Right cardiac atrium (tissue), 5 donors: Measurements from ENCODE around the gene MBP. TPM values are rescaled to one million over a fixed set of nuclear protein-coding genes. Genes with fewer than 3 reads are reported as not detected.
A peak's percentile ranks its signal among the peaks of the same experiment; 100 is the strongest.

Experiments used
- ATAC-seq, 2 donors: fragments of 200-7000 bp; cut with Tn5 transposase; one replicate each; pipeline versions ENCODE4 v1.8.0 to v1.9.1; 2020; ENCODE audit warnings: moderate library complexity in 2 of 2, mild to moderate bottlenecking in 1 of 2
- DNase-seq, 3 donors: peaks; one replicate each; pipeline ENCODE4 v3.0.0-alpha.2; 2020
- H3K27ac ChIP-seq: one replicate; pipeline ENCODE4 v1.5.1; 2013; ENCODE audit warnings: mild to moderate bottlenecking, low read length, control low read depth, moderate library complexity
- H3K27me3 ChIP-seq: one replicate; pipeline ENCODE4 v1.6.1; 2013; ENCODE audit not compliant: control insufficient read depth, insufficient read depth
- H3K4me1 ChIP-seq: one replicate; pipeline ENCODE4 v1.6.1; 2013; ENCODE audit warnings: low read length; ENCODE audit not compliant: control insufficient read depth, insufficient read depth
- H3K4me3 ChIP-seq: one replicate; pipeline ENCODE4 v1.5.1; 2013; ENCODE audit warnings: low read length, control low read depth
- H3K9me3 ChIP-seq: one replicate; pipeline ENCODE4 v1.6.1; 2013; ENCODE audit warnings: low read length; ENCODE audit not compliant: control insufficient read depth
- WGBS: extraction: QIAGEN DNeasy Blood & Tissue Kit; methylation state at CpG from one replicate; pipeline ENCODE4 v1.1.7; 2013; 5-methylcytosine and 5-hydroxymethylcytosine counted together
- intact Hi-C, 4 donors: fragments of 100-400 bp; cut with DNase I; formaldehyde crosslinking; loops; one replicate each; pipeline versions ENCODE4 v1.11.0 to v1.14.0; 2022 to 2023
- polyA plus RNA-seq: library from polyadenylated mRNA; stranded (reverse); fragments of 200-250 nt; gene quantifications from one replicate; pipeline ENCODE4 v1.2.3, GENCODE V29; 2013
- total RNA-seq, 4 donors: library from RNA; stranded (reverse); fragmentation: NEBNext Ultra II Directional; extraction: Animal tissue kit (Norgen Biotek cat#: 25700); gene quantifications; one replicate each; pipeline ENCODE4 v1.2.1, GENCODE V29; 2021
- donor health status: healthy with polysubstance abuse.
- donor health status: DM: no; HTN: yes; CAD: no.
- donor health status: DM: no; HTN: no; CAD: no.
- donor health status: DM: no; HTN: yes; CAD: no; lungs with severe emphysema.
- donor health status: DM: yes; HTN: yes; CAD: no.

MBP gene
- total and polyA plus RNA-seq, 5 donors, result 10.5 to 26.4 (median 16.1) TPM

DNA sequence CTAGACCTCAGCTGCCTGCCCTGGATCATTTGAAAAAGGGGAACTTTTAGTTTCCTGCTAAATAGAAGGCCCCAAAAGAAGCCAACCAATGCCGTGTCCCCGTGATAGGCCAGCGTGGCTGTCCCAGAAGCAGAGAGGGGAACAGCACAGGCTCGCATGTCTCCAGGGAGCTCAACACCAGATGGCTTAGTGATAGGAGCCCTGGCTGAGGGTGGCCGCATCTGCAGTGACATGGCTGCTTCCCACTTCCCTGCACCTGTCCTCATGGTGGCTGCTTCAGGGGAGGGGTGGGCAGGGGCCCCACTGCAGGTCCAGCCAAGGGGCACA, 79.6 kb downstream of the MBP start:
- no peaks in the 10 kb centered on the region for H3K9me3 ChIP-seq
- H3K27ac ChIP-seq, result no peak overlapping the region
- ATAC-seq, result no peak
- H3K4me1 ChIP-seq, result peaks cover 2% of the 10 kb centered on the region
- H3K4me3 ChIP-seq, result no peak overlapping the region
- DNase-seq, result peak in 1 of 3 donors; percentile 78
- H3K27me3 ChIP-seq, result no peaks in the 10 kb centered on the region
- intact Hi-C loops, result loop anchor here in 2 of 4 donors (10.0 kb wide), 2 partner anchors 48 to 152 kb away; no protein-coding TSS in a partner anchor
- 73% methylated on average over 5 of the region's 5 CpGs for WGBS

DNA sequence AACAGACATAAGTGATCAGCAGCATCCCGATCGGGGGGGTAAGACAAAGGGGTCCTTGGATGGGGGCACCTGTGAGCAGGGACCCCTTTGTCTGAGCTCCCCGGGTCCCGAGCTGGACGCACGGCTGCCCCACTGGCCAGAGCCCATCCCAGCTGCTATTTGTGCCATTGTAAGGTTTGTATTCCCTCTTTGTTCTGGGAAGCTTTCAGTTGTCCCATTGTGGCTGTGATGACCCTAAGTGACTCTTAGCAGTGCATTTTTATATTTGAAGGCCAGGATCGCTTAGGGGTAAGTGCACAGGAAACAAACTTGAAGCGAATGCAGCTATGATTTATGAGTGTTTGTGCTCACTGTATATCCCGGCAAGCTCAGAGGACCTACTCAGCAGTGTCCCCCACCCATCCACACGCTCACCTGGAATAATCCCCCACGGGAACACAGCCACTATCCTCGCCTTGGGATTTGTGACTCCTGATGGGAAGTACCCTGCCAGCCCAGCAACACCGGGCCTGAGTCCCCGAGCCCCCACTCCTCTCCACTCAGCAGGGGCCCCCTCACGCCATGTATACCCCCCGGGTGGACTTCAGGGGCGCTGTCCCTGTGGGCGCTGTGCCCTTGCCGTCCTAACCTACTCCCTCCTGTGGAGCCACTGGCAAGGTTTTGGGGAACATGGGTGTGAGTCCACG, 80.1 kb downstream of the MBP start:
- H3K4me1 ChIP-seq, result peaks cover 2% of the 10 kb centered on the region
- H3K27me3 ChIP-seq, result no peaks in the 10 kb centered on the region
- no peak overlapping the region for H3K4me3 ChIP-seq
- intact Hi-C loops, result loop anchor here in 2 of 4 donors (10.0 kb wide), 2 partner anchors 48 to 152 kb away; no protein-coding TSS in a partner anchor
- ATAC-seq (no peak), DNase-seq (no peak)
- H3K27ac ChIP-seq, result no peak overlapping the region
- H3K9me3 ChIP-seq, result no peaks in the 10 kb centered on the region
- WGBS, result 87% methylated on average over 20 of the region's 20 CpGs

DNA sequence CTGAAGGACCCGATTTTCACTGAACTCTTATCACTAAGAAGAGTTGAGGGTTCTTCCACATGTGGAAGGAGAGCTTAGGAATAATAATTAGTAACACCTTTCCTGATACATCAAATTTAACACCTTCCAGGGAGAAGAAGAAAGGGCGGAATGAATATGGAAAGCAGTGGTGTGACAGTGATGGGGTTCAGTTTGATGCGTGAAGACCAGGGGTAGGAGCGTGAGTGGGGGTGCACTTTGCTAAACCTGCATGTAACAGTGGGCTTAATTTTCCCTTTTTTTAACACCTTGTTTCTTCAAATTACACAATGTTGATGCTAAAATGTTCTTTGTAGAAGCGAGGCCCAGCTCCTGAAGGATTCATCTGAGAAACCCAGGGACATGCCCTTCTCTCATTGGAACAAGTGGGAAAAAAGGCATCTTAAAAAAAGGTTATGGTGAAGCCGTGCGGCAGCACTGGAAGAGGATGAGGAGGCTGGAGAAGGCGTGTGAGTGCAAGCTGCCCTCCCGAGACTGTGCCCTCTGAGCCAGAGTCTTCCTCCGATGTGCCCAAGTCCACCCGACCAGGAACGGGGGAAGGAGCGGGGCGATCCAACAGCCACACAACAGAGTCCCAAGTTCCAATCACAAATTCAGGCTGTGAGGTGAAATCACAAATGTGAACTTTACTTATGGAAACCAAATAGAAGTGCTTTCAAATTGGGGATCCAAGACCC, 80.8 kb downstream of the MBP start:
- ATAC-seq, result no peak
- intact Hi-C loops, result loop anchor here in 2 of 4 donors (10.0 kb wide), 2 partner anchors 47 to 153 kb away; no protein-coding TSS in a partner anchor
- 94% methylated on average over 14 of the region's 14 CpGs for WGBS
- no peak for DNase-seq
- Histone ChIP-seq H3K4me3 (no peak overlapping the region), H3K9me3 (no peaks in the 10 kb centered on the region), H3K4me1 (no peaks in the 10 kb centered on the region), H3K27ac (no peak overlapping the region), H3K27me3 (no peaks in the 10 kb centered on the region)

DNA sequence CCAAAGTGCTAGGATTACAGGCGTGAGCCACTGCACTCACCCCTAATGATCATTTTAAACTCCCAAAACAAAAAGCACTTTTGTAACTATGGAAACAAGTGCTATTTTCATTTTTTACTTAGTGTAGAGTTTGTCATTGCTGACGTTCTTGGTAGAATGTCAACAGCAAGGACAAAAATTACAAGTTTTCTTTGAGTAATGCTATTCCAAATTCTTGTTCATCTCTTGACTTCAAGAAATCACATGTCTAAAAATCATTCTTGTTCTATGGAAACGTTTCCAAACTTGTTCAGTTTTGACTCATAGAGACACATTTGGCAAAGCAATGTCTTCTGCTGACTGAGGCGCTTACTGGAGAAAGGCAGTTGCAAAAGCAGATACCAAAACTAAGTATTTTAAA, 82.6 kb downstream of the MBP start:
- Histone ChIP-seq H3K4me3 (no peak overlapping the region), H3K27ac (no peak overlapping the region), H3K4me1 (no peaks in the 10 kb centered on the region), H3K27me3 (no peaks in the 10 kb centered on the region), H3K9me3 (no peaks in the 10 kb centered on the region)
- DNase-seq (no peak), ATAC-seq (peak in 1 of 2 donors; percentile 49)
- intact Hi-C loops, result loop anchor here in 2 of 4 donors (10.0 kb wide), 2 partner anchors 45 to 155 kb away; no protein-coding TSS in a partner anchor
- whole genome bisulfite sequencing, result 51% methylated on average over 4 of the region's 4 CpGs

DNA sequence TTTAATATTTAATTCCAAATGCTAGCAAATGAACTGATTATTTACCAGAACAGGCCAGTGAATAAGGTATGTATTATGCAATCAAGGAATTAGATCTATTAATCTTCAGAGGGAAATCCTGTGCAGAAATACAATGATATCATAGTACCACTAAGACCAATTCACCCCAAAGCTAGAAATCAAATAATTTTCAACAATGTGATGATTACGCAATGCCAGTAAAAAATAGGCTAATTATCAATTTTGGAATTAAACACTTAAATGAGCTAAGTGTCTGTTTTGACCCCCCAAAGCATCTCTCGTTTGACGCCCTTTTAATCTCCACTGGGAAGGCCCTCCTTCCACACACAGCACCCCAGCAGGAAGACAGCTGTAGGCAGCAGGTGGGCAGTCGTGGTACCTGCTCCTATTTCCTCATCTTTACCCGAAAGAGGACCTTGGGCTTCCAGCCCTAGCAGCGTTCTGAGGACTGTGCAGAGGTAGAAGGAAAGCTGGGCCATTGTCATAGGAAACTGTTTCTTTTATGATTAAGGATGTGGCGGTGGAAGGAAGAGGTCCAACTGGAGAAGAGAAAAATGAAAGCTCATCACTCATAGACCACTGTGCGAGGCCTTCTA, 84.7 kb downstream of the MBP start:
- ATAC-seq (no peak), DNase-seq (no peak)
- whole genome bisulfite sequencing, result 85% methylated on average over 8 of the region's 8 CpGs
- H3K27me3 ChIP-seq, result no peaks in the 10 kb centered on the region
- H3K9me3 ChIP-seq, result no peaks in the 10 kb centered on the region
- no peaks in the 10 kb centered on the region for H3K4me1 ChIP-seq
- no peak overlapping the region for H3K4me3 ChIP-seq
- intact Hi-C loops, result no loop called here
- no peak overlapping the region for H3K27ac ChIP-seq

DNA sequence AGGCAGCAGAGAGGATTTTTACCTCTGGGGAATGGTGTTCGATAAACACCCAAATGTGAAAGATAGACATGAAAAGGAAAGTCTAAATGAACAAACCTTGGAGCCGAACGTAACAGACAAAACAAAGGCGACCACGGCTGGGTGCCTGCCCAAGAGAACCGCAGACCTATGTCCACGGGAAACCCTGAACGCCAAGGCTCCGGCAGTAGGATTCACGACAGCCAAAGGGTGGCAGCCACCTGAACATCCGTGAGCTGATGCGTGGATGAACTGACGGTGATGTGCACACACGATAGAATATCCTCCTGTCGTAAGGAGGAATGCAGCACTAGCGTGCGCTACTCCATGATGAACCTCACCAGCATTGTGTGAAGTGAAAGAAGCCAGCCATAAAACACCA, 85.6 kb downstream of the MBP start:
- no peak overlapping the region for H3K27ac ChIP-seq
- H3K9me3 ChIP-seq, result no peaks in the 10 kb centered on the region
- no peaks in the 10 kb centered on the region for H3K27me3 ChIP-seq
- intact Hi-C loops, result no loop called here
- 95% methylated on average over 17 of the region's 17 CpGs for WGBS
- DNase-seq, result no peak
- ATAC-seq, result no peak
- no peak overlapping the region for H3K4me3 ChIP-seq
- H3K4me1 ChIP-seq, result no peaks in the 10 kb centered on the region

DNA sequence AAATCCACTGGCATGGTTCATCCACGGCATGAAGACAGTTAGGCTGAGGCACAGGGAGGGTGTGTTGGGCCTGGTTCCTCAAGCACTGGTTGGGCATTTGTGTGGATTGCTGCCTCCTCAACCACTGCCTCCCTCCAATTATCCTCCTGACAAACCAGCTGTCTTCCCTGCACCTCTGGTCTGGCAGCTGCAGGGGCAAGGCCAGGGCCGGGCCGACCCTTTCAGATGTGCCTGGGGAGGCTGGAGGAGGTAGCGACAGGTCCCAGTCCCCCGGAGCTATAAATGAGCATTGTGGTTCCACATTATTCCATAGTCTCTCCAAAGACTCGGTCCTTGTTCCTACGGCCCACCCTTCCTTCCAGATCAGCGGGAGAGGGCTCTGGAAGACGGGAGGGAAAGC, 86.2 kb downstream of the MBP start:
- Histone ChIP-seq H3K4me1 (no peaks in the 10 kb centered on the region), H3K27me3 (no peaks in the 10 kb centered on the region), H3K27ac (no peak overlapping the region), H3K9me3 (no peaks in the 10 kb centered on the region), H3K4me3 (no peak overlapping the region)
- 69% methylated on average over 9 of the region's 9 CpGs for WGBS
- ATAC-seq (no peak), DNase-seq (no peak)
- intact Hi-C loops, result no loop called here

DNA sequence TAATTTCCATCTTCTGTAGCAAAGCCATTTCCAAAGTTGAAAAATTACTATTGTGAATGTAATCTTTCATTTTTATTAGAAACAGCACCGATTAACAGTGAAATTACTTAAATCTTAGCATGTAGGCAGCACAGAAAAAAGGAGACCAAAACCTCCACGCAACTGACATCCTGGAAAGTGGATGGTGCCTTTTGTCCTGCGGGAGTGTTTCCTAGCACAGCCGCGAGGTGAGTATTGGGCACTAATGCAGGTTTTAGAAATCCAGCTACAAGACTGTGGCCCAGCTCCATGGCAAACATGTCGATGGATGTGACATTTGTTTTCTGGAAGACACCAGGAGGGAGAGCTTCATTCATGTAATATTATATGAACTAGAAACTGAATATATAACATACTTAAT, 86.9 kb downstream of the MBP start:
- intact Hi-C loops, result no loop called here
- Histone ChIP-seq H3K4me1 (no peaks in the 10 kb centered on the region), H3K4me3 (no peak overlapping the region), H3K9me3 (no peaks in the 10 kb centered on the region), H3K27me3 (no peaks in the 10 kb centered on the region), H3K27ac (no peak overlapping the region)
- no peak for DNase-seq
- WGBS, result 87% methylated on average over 6 of the region's 6 CpGs
- no peak for ATAC-seq

DNA sequence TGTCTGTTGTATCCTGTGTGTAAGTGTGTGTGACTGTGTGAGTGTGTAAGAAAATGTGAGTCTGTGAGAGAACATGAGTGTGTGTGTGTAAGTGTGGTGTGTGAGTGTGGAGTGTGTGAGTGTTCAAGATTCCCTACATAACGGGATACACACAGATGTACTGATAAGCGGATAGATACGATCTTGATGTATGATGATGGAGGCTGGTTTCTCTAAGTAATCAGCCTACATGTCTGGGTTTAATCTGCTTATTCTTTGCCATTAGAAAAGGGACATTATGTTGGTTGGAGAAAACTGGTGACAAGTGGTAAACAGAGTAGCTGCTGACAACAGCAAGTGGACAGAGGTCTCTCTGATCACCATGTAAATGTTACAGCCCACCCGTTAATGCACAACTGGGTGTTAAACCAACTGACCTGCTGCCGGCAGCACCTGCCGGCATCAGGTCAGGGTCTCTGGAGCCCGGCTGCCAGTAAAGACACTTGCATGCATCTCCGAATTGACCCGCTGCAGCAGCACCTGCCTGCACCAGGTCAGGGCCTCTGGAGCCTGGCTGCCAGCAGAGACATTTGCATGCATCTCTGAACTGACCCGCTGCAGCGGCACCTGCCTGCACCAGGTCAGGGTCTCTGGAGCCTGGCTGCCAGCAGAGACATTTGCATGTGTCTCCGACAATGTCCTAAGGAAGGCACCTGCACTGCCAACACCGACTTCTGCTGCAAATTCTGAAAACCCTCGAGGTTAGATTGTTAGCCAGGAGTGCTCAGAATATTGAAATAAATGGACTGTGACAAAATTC, 87.5 kb downstream of the MBP start:
- H3K4me1 ChIP-seq, result no peaks in the 10 kb centered on the region
- DNase-seq, result no peak
- 79% methylated on average over 14 of the region's 14 CpGs for WGBS
- H3K4me3 ChIP-seq, result no peak overlapping the region
- H3K9me3 ChIP-seq, result no peaks in the 10 kb centered on the region
- H3K27ac ChIP-seq, result no peak overlapping the region
- H3K27me3 ChIP-seq, result no peaks in the 10 kb centered on the region
- intact Hi-C loops, result no loop called here
- ATAC-seq, result no peak

DNA sequence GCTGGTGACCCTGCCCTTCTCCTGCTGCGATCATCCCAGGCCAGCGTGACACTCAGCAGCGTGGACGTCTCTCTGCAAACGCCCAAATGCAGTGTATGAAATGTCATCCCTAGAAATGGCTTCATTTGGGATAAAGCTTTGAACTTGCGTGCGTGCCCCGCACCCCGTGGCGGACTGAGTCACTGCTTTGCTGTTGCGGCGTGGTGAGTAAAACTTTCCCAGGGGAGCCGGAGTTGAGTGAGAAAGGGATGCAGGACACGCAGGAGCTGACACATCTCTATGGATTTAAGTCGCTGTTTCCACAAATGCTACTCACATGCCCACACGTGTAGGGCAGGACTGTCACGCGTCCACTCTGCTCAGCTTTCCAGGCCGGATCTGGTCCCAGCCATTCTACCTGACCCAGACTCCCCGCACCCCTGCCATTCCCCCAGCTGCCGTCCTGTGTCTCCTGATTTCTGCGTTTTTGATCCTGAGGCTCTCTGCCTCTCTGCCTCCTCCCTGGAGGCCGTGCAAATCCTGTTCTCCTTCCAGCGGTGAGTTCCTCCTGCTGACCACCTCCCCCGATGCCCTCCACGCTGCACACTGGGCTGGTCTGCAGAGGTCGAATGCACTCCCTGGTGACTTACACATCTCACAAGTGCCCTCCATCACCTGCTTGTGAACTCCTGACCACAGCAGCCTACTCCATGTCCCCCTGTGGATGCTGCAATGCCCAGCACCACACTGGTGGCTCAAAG, 88.9 kb downstream of the MBP start:
- 87% methylated on average over 27 of the region's 27 CpGs for WGBS
- Histone ChIP-seq H3K4me3 (no peak overlapping the region), H3K27me3 (no peaks in the 10 kb centered on the region), H3K9me3 (no peaks in the 10 kb centered on the region), H3K4me1 (no peaks in the 10 kb centered on the region), H3K27ac (no peak overlapping the region)
- DNase-seq (peak in 1 of 3 donors; percentile 23), ATAC-seq (no peak)
- intact Hi-C loops, result no loop called here
